Measurements from ENCODE around the gene NEIL1. TPM values are rescaled to one million over a fixed set of nuclear protein-coding genes. Genes with fewer than 3 reads are reported as not detected.

The NEIL1 gene
- total and polyA plus RNA-seq, 2 of the 8 experiments (the other 6 are each of a cell fraction or from before 2014, with no cell fraction given): 10.4 to 10.9 TPM

GRCh38 chr15:75349851-75350588, 3.2 kb downstream of the NEIL1 start:
- H3K4me3 ChIP-seq (ENCODE audit: extremely low read depth in 1 of 4, insufficient read depth in 2 of 4, low read depth in 3 of 4, low read length in 4 of 4): no peak overlapping the region
- H2BK15ac ChIP-seq (ENCODE audit: low read length): no peak overlapping the region
- WGBS, 2 experiments (ENCODE audit: extremely low coverage in 1 of 2, insufficient coverage in 1 of 2, insufficient read length in 1 of 2, insufficient replicate concordance in 2 of 2, low coverage in 1 of 2, low lambda C conversion rate in 2 of 2, missing lambda C conversion rate in 1 of 2): 88% methylated on average over 9 of the region's 9 CpGs; no CpG with 5 or more reads in 1 of the 2 experiments
- H3K4me2 ChIP-seq (ENCODE audit: insufficient read depth in 1 of 2, low read depth in 2 of 2, low read length in 2 of 2): no peak overlapping the region
- ChIA-PET POLR2A (ENCODE audit: partially characterized antibody) (interaction anchor here (2.2 to 8.2 kb wide), 3 partner anchors 11 to 18 kb away, joined by 9 to 69 read pairs (median 25); partner anchors contain the start of gene MAN2C1), CTCF (ENCODE audit: partially characterized antibody) (no interaction called here)
- DNase-seq (ENCODE audit: low read depth in 1 of 2, low spot score in 2 of 2) (no peak), FAIRE-seq (no peak)
- no peak overlapping the region for H2BK12ac ChIP-seq (ENCODE audit: low read depth, low read length)
- no peak overlapping the region for H2AK5ac ChIP-seq (ENCODE audit: low read depth, low read length)
- H3K27me3 ChIP-seq (replicated peaks in 1 of 4; ENCODE audit: control insufficient read depth in 3 of 4, extremely low read depth in 1 of 4, insufficient read depth in 3 of 4, low read length in 3 of 4): peaks cover 0 to 31% (median 16%) of the 10 kb centered on the region in 4 experiments; a peak in 5 of 7 replicates
- no peak overlapping the region for H2AFZ ChIP-seq (ENCODE audit: low read length)
- H3K4ac ChIP-seq (replicated peaks; ENCODE audit: insufficient read length, low read depth, low read length): no peak overlapping the region
- H3K4me1 ChIP-seq (replicated peaks in 1 of 4; ENCODE audit: control insufficient read depth in 3 of 4, insufficient read depth in 4 of 4, low read length in 3 of 4): peaks cover 0 to 9% (median 5%) of the 10 kb centered on the region in 4 experiments; a peak in 4 of 7 replicates
- no peak overlapping the region for H4K91ac ChIP-seq (replicated peaks; ENCODE audit: insufficient read length, low read length)
- no peaks in the 10 kb centered on the region for H3K79me2 ChIP-seq (ENCODE audit: control insufficient read depth in 1 of 2, insufficient read depth in 2 of 2, low read length in 2 of 2)
- H4K5ac ChIP-seq (ENCODE audit: insufficient read length, low read depth, low read length): no peak overlapping the region
- H3K9ac ChIP-seq (replicated peaks in 1 of 4; ENCODE audit: extremely low read depth in 1 of 4, low read depth in 3 of 4, low read length in 3 of 4): no peak overlapping the region
- no peak overlapping the region for H3K14ac ChIP-seq (ENCODE audit: insufficient read length)
- no peak overlapping the region for H2BK120ac ChIP-seq (replicated peaks; ENCODE audit: low read depth, low read length)
- H4K8ac ChIP-seq (ENCODE audit: extremely low read depth, insufficient read depth, low read length): no peak overlapping the region
- no peaks in the 10 kb centered on the region; the same call in 1 of the 2 replicates for H3K79me1 ChIP-seq (ENCODE audit: low read depth, low read length)
- H3K23ac ChIP-seq (ENCODE audit: insufficient read length): no peak overlapping the region
- H3K27ac ChIP-seq (ENCODE audit: low read depth, low read length): no peak overlapping the region
- H3K9me3 ChIP-seq (ENCODE audit: insufficient read depth in 2 of 2, low read depth in 1 of 2, low read length in 1 of 2): no peaks in the 10 kb centered on the region
- H2BK20ac ChIP-seq (ENCODE audit: low read length): no peak overlapping the region
- H3K23me2 ChIP-seq (ENCODE audit: low read depth, low read length): peaks cover 17% of the 10 kb centered on the region
- H3K36me3 ChIP-seq (ENCODE audit: control insufficient read depth in 2 of 4, insufficient read depth in 4 of 4, low read length in 3 of 4): no peaks in the 10 kb centered on the region
- no peak overlapping the region for H3K18ac ChIP-seq (ENCODE audit: extremely low read depth, low read length)
- no peak overlapping the region for H3K56ac ChIP-seq (replicated peaks; ENCODE audit: insufficient read length, low read depth, low read length)
- no peak overlapping the region for H2BK5ac ChIP-seq (ENCODE audit: low read depth, low read length)
- peaks cover 0 to 7% of the 10 kb centered on the region in 2 experiments for H4K20me1 ChIP-seq (replicated peaks in 1 of 2; ENCODE audit: control insufficient read depth in 1 of 2, insufficient read depth in 2 of 2, low read length in 2 of 2)
- TF ChIP-seq SUZ12 (IDR thresholded peaks at IDR 0.05; ENCODE audit: low read length) (no peak), SRF (IDR thresholded peaks at IDR 0.05; ENCODE audit: low read depth, low read length) (no peak), SP2 (IDR thresholded peaks at IDR 0.05; ENCODE audit: low read length) (no peak), KDM1A (IDR thresholded peaks at IDR 0.05; ENCODE audit: borderline replicate concordance, low read length) (no peak), KDM4A (IDR thresholded peaks at IDR 0.05; ENCODE audit: low read depth, low read length, severe bottlenecking) (no peak), ASH2L (IDR thresholded peaks at IDR 0.05; ENCODE audit: low read length) (no peak), BACH1 (IDR thresholded peaks at IDR 0.05; ENCODE audit: low read length) (no peak), JUN (IDR thresholded peaks at IDR 0.05; ENCODE audit: low read depth, low read length) (no peak), HDAC2 (IDR thresholded peaks at IDR 0.05; ENCODE audit: borderline replicate concordance in 1 of 2, low read depth in 2 of 2, low read length in 2 of 2) (no peak), RXRA (IDR thresholded peaks at IDR 0.05; ENCODE audit: insufficient read depth, low read depth, low read length) (no peak), EZH2 (IDR thresholded peaks at IDR 0.05; ENCODE audit: low read depth, low read length, severe bottlenecking) (no peak), POLR2A (IDR thresholded peaks at IDR 0.05; ENCODE audit: control extremely low read depth in 1 of 2, low read depth in 2 of 2, low read length in 2 of 2) (no peak), CREB1 (IDR thresholded peaks at IDR 0.05) (no peak), TBP (IDR thresholded peaks at IDR 0.05; ENCODE audit: low read depth, low read length) (no peak)
